H1 (cell line): ENCODE measurements around the gene TRPV6. TPM values are rescaled to one million over a fixed set of nuclear protein-coding genes. Genes with fewer than 3 reads are reported as not detected.

Source experiments
- CTCF ChIA-PET: fragments of 300-600 bp; sonication (Branson Sonifier 250); formaldehyde crosslinking; loops from one replicate; lab custom pipeline; 2021; ENCODE audit not compliant: partially characterized antibody; lab: Charles Lee
- POLR2A ChIA-PET: fragments of 300-600 bp; sonication (Branson Sonifier 250); formaldehyde crosslinking; loops from one replicate; lab custom pipeline; 2021; ENCODE audit warnings: inconsistent platforms; ENCODE audit not compliant: partially characterized antibody; lab: Charles Lee
- DNase-seq, 2 experiments: peaks; one replicate each; pipeline versions ENCODE4 v3.0.0 to v3.0.0-alpha.2; 2010 to 2022; ENCODE audit warnings: low spot score in 2 of 2, low read depth in 1 of 2, mixed read lengths in 1 of 2
- FAIRE-seq: peaks from 2 replicates; lab custom pipeline; 2011; peaks lifted over from hg19 to GRCh38; lab: Jason Lieb, UNC
- H2AFZ ChIP-seq: 2 replicates; pipeline ENCODE4 v1.8.1; 2012; ENCODE audit warnings: low read length, inconsistent platforms
- H2AK5ac ChIP-seq: 2 replicates; pipeline ENCODE4 v1.6.1; 2013; ENCODE audit warnings: low read depth, low read length
- H2BK120ac ChIP-seq: replicated peaks from 2 replicates; pipeline ENCODE3; 2013; ENCODE audit warnings: low read depth, low read length, inconsistent platforms
- H2BK12ac ChIP-seq: 2 replicates; pipeline ENCODE4 v1.6.1; 2013; ENCODE audit warnings: low read depth, low read length
- H2BK15ac ChIP-seq: 2 replicates; pipeline ENCODE4 v1.6.1; 2013; ENCODE audit warnings: low read length
- H2BK20ac ChIP-seq: 2 replicates; pipeline ENCODE4 v1.6.1; 2013; ENCODE audit warnings: low read length
- H2BK5ac ChIP-seq: 2 replicates; pipeline ENCODE4 v1.6.1; 2013; ENCODE audit warnings: low read depth, low read length
- H3K14ac ChIP-seq: 2 replicates; pipeline ENCODE4 v1.6.1; 2013; ENCODE audit warnings: inconsistent platforms; ENCODE audit not compliant: insufficient read length
- H3K18ac ChIP-seq: 2 replicates; pipeline ENCODE4 v1.6.1; 2013; ENCODE audit warnings: low read length; ENCODE audit errors: extremely low read depth
- H3K23ac ChIP-seq: 2 replicates; pipeline ENCODE4 v1.6.1; 2013; ENCODE audit warnings: inconsistent platforms; ENCODE audit not compliant: insufficient read length
- H3K23me2 ChIP-seq: 2 replicates; pipeline ENCODE4 v1.6.1; 2013; ENCODE audit warnings: low read depth, low read length
- H3K27ac ChIP-seq: 2 replicates; pipeline ENCODE4 v1.6.1; 2011; ENCODE audit warnings: low read depth, low read length, inconsistent platforms
- H3K27me3 ChIP-seq, 4 experiments: replicated peaks in 1 of 4; 1 replicate in 1 of 4; 2 replicates in 3 of 4; pipeline versions ENCODE4 v1.6.1 to v1.8.1; 2011 to 2013; ENCODE audit warnings: low read length in 3 of 4, mild to moderate bottlenecking in 3 of 4, inconsistent platforms in 2 of 4, mixed read lengths in 2 of 4, moderate library complexity in 1 of 4; ENCODE audit not compliant: control insufficient read depth in 3 of 4, insufficient read depth in 3 of 4; ENCODE audit errors: extremely low read depth in 1 of 4
- H3K36me3 ChIP-seq, 4 experiments: 2 replicates each; pipeline versions ENCODE4 v1.6.1 to v1.8.1; 2011 to 2013; ENCODE audit warnings: mild to moderate bottlenecking in 4 of 4, low read length in 3 of 4, moderate library complexity in 2 of 4, control low read depth in 1 of 4, inconsistent platforms in 1 of 4; ENCODE audit not compliant: insufficient read depth in 4 of 4, control insufficient read depth in 2 of 4
- H3K4ac ChIP-seq: replicated peaks from 2 replicates; pipeline ENCODE3; 2013; ENCODE audit warnings: low read length, low read depth, mixed read lengths, inconsistent platforms; ENCODE audit not compliant: insufficient read length
- H3K4me1 ChIP-seq, 4 experiments: replicated peaks in 1 of 4; 1 replicate in 1 of 4; 2 replicates in 3 of 4; pipeline versions ENCODE4 v1.6.1 to v1.8.1; 2011 to 2013; ENCODE audit warnings: low read length in 3 of 4, inconsistent platforms in 2 of 4, mixed read lengths in 1 of 4; ENCODE audit not compliant: insufficient read depth in 4 of 4, control insufficient read depth in 3 of 4
- H3K4me2 ChIP-seq, 2 experiments: 2 replicates each; pipeline versions ENCODE4 v1.6.1 to v1.8.1; 2011 to 2013; ENCODE audit warnings: low read depth in 2 of 2, low read length in 2 of 2, control low read depth in 1 of 2, inconsistent platforms in 1 of 2, mild to moderate bottlenecking in 1 of 2; ENCODE audit not compliant: insufficient read depth in 1 of 2
- H3K4me3 ChIP-seq, 4 experiments: fragments of 200-600, 300-600 bp in 1 of 4; sonication (generic), shearing (Covaris generic), sonication (Bioruptor Twin) in 1 of 4; 2 replicates each; pipeline versions ENCODE4 v1.5.1 to v1.8.1; 2011 to 2016; ENCODE audit warnings: low read length in 4 of 4, low read depth in 3 of 4, control low read depth in 2 of 4, inconsistent platforms in 2 of 4, mild to moderate bottlenecking in 2 of 4, mixed read lengths in 1 of 4, moderate library complexity in 1 of 4; ENCODE audit not compliant: insufficient read depth in 2 of 4; ENCODE audit errors: extremely low read depth in 1 of 4
- H3K56ac ChIP-seq: replicated peaks from 2 replicates; pipeline ENCODE3; 2013; ENCODE audit warnings: low read depth, mild to moderate bottlenecking, mixed read lengths, low read length, inconsistent platforms; ENCODE audit not compliant: insufficient read length
- H3K79me1 ChIP-seq: 2 replicates; pipeline ENCODE4 v1.6.1; 2013; ENCODE audit warnings: low read depth, low read length, control low read depth
- H3K79me2 ChIP-seq, 2 experiments: 2 replicates each; pipeline versions ENCODE4 v1.6.1 to v1.8.1; 2012 to 2013; ENCODE audit warnings: low read length in 2 of 2, mild to moderate bottlenecking in 2 of 2, inconsistent platforms in 1 of 2; ENCODE audit not compliant: insufficient read depth in 2 of 2, control insufficient read depth in 1 of 2
- H3K9ac ChIP-seq, 4 experiments: replicated peaks in 1 of 4; 1 replicate in 1 of 4; 2 replicates in 3 of 4; pipeline versions ENCODE4 v1.6.1 to v1.8.1; 2011 to 2013; ENCODE audit warnings: low read depth in 3 of 4, low read length in 3 of 4, control low read depth in 2 of 4, mild to moderate bottlenecking in 2 of 4, moderate library complexity in 2 of 4, inconsistent platforms in 1 of 4; ENCODE audit errors: extremely low read depth in 1 of 4
- H3K9me3 ChIP-seq, 2 experiments: 2 replicates each; pipeline versions ENCODE4 v1.6.1 to v1.8.1; 2012 to 2013; ENCODE audit warnings: mild to moderate bottlenecking in 2 of 2, moderate library complexity in 2 of 2, control low read depth in 1 of 2, inconsistent platforms in 1 of 2, low read depth in 1 of 2, low read length in 1 of 2, mixed read lengths in 1 of 2; ENCODE audit not compliant: insufficient read depth in 2 of 2
- H4K20me1 ChIP-seq, 2 experiments: replicated peaks in 1 of 2; 2 replicates each; pipeline versions ENCODE3 to v1.8.1; 2011 to 2013; ENCODE audit warnings: inconsistent platforms in 2 of 2, low read length in 2 of 2, mild to moderate bottlenecking in 1 of 2; ENCODE audit not compliant: insufficient read depth in 2 of 2, control insufficient read depth in 1 of 2
- H4K5ac ChIP-seq: 2 replicates; pipeline ENCODE4 v1.6.1; 2013; ENCODE audit warnings: low read length, low read depth, mixed read lengths, inconsistent platforms; ENCODE audit not compliant: insufficient read length
- H4K8ac ChIP-seq: 2 replicates; pipeline ENCODE4 v1.8.0; 2013; ENCODE audit warnings: mild to moderate bottlenecking, moderate library complexity, low read length, inconsistent platforms; ENCODE audit not compliant: insufficient read depth; ENCODE audit errors: extremely low read depth
- H4K91ac ChIP-seq: replicated peaks from 2 replicates; pipeline ENCODE3; 2013; ENCODE audit warnings: low read length, mixed read lengths, inconsistent platforms; ENCODE audit not compliant: insufficient read length
- CTBP2 ChIP-seq: IDR thresholded peaks from 2 replicates; pipeline ENCODE4 v1.7.0; 2011; ENCODE audit warnings: borderline replicate concordance, mild to moderate bottlenecking, moderate library complexity, mixed read lengths, low read length; ENCODE audit not compliant: insufficient read depth, insufficient read length
- GABPA ChIP-seq: IDR thresholded peaks from 2 replicates; pipeline ENCODE4 v1.6.1; 2011; ENCODE audit warnings: mild to moderate bottlenecking, low read length, moderate library complexity, borderline replicate concordance; ENCODE audit not compliant: insufficient read depth
- HDAC6 ChIP-seq: IDR thresholded peaks from one replicate; pipeline ENCODE4 v1.7.1; 2012; ENCODE audit warnings: low read depth, mild to moderate bottlenecking, inconsistent platforms, low read length, moderate library complexity
- JUN ChIP-seq: IDR thresholded peaks from 2 replicates; pipeline ENCODE4 v1.6.1; 2011; ENCODE audit warnings: low read depth, mild to moderate bottlenecking, improper control_type of control experiment, low read length
- NRF1 ChIP-seq: IDR thresholded peaks from 2 replicates; pipeline ENCODE4 v1.6.1; 2011; ENCODE audit warnings: mild to moderate bottlenecking, low read depth, low read length, improper control_type of control experiment
- POU5F1 ChIP-seq: IDR thresholded peaks from 2 replicates; pipeline ENCODE4 v1.6.1; 2011; ENCODE audit warnings: low read depth, mild to moderate bottlenecking, low read length, moderate library complexity
- RFX5 ChIP-seq: IDR thresholded peaks from 2 replicates; pipeline ENCODE4 v1.6.1; 2011; ENCODE audit warnings: low read depth, low read length, improper control_type of control experiment, borderline replicate concordance
- SIRT6 ChIP-seq: IDR thresholded peaks from one replicate; pipeline ENCODE4 v1.7.1; 2012; ENCODE audit warnings: low read length, inconsistent platforms
- SIX5 ChIP-seq: IDR thresholded peaks from 2 replicates; pipeline ENCODE4 v1.6.1; 2011; ENCODE audit warnings: mild to moderate bottlenecking, low read depth, low read length
- SP4 ChIP-seq: IDR thresholded peaks from 2 replicates; pipeline ENCODE4 v1.6.1; 2012; ENCODE audit warnings: low read length, inconsistent platforms
- WGBS, 2 experiments: shearing (Covaris generic) in 1 of 2; methylation state at CpG; one replicate each; pipeline versions ENCODE4 v1.1.6 to v1.1.7; 2013 to 2015; ENCODE audit warnings: low lambda C conversion rate in 2 of 2, mixed read lengths in 2 of 2, inconsistent platforms in 1 of 2, low coverage in 1 of 2, missing lambda C conversion rate in 1 of 2; ENCODE audit not compliant: insufficient replicate concordance in 2 of 2, insufficient coverage in 1 of 2, insufficient read length in 1 of 2; ENCODE audit errors: extremely low coverage in 1 of 2, missing lambda C conversion rate in 1 of 2; 5-methylcytosine and 5-hydroxymethylcytosine counted together
- polyA plus RNA-seq, 7 experiments: library from polyadenylated mRNA; depleted of rRNA in 3 of 7; stranded (reverse) in 5 of 7; unstranded in 2 of 7; fragments of >200 nt in 5 of 7; fragments of 200-250 nt in 2 of 7; gene quantifications; 1 replicate in 5 of 7; 2 replicates in 1 of 7; 4 replicates in 1 of 7; pipeline versions ENCODE4 v1.2.1 to v1.2.3, GENCODE V29; 2011 to 2013; ENCODE audit warnings: missing spikeins in 2 of 7, mixed read lengths in 2 of 7
- total RNA-seq: library from RNA; stranded (reverse); fragmentation: NEBNext Ultra II Directional; extraction: Animal tissue kit (Norgen Biotek cat#: 25700); gene quantifications from 2 replicates; pipeline ENCODE4 v1.2.1, GENCODE V29; 2021

The TRPV6 gene
- total and polyA plus RNA-seq, 2 of the 8 experiments (the other 6 are each of a cell fraction or from before 2014, with no cell fraction given), result 0.52 to 1.1 TPM

- Histone ChIP-seq H4K5ac (no peak overlapping the region), H2AFZ (no peak overlapping the region), H3K4ac (no peak overlapping the region), H3K18ac (no peak overlapping the region), H4K20me1 (no peaks in the 10 kb centered on the region), H2BK5ac (no peak overlapping the region), H3K36me3 (no peaks in the 10 kb centered on the region), H3K4me1 (peaks cover 0 to 5% (median 3%) of the 10 kb centered on the region in 4 experiments; a peak in 4 of 7 replicates), H3K79me1 (no peaks in the 10 kb centered on the region; the same call in 1 of the 2 replicates), H4K8ac (no peak overlapping the region), H4K91ac (no peak overlapping the region), H3K79me2 (no peaks in the 10 kb centered on the region), H3K9ac (no peak overlapping the region), H3K27me3 (no peaks in the 10 kb centered on the region; a peak in 1 of 7 replicates), H2AK5ac (no peak overlapping the region), H2BK15ac (no peak overlapping the region), H3K4me3 (no peak overlapping the region), H2BK120ac (no peak overlapping the region), H3K14ac (no peak overlapping the region), H3K27ac (no peak overlapping the region), H3K23ac (no peak overlapping the region), H2BK12ac (no peak overlapping the region), H3K9me3 (no peaks in the 10 kb centered on the region), H3K23me2 (no peaks in the 10 kb centered on the region; the same call in 1 of the 2 replicates), H3K4me2 (no peak overlapping the region), H2BK20ac (no peak overlapping the region), H3K56ac (no peak overlapping the region)
- ChIA-PET POLR2A (no interaction called here), CTCF (interaction anchor here (0.5 to 13.9 kb wide), 9 partner anchors 11 to 403 kb away, joined by 3 to 107 read pairs (median 3); partner anchors contain the start of gene EPHB6)
- no peak for DNase-seq
- no peak for TF ChIP-seq CTBP2
- TF ChIP-seq SIX5, result no peak
- TF ChIP-seq RFX5, result no peak
- no peak for TF ChIP-seq SP4
- TF ChIP-seq SIRT6, result no peak
- no peak for TF ChIP-seq GABPA
- no peak for TF ChIP-seq HDAC6
- TF ChIP-seq NRF1, result no peak
- no peak for TF ChIP-seq POU5F1
- TF ChIP-seq JUN, result no peak
- FAIRE-seq, result no peak
- 86% methylated on average over 2 of the region's 2 CpGs; no CpG with 5 or more reads in 1 of the 2 experiments for WGBS, 2 experiments
Observed at GRCh38 chr7:142869434-142869833, 16.1 kb downstream of the TRPV6 start.
